MCF 10A (cell line): ENCODE results near the gene WDR45B. TPM values are rescaled to one million over a fixed set of nuclear protein-coding genes. Genes with fewer than 3 reads are reported as not detected.

ENCODE experiments used
- BruUV-seq: library from RNA; stranded (reverse); fragments of 400-500 nt; replicated peaks from 2 replicates; lab custom pipeline; 2021; lab: Mats Ljungman, UMichigan
- CTCF ChIA-PET: fragments of 300-600 bp; sonication (Branson Sonifier 250); formaldehyde crosslinking; extraction: SDS; loops from one replicate; lab custom pipeline; 2021; ENCODE audit warnings: antibody characterized with exemption, inconsistent platforms; lab: Yijun Ruan, JAX
- POLR2A ChIA-PET: fragments of 300-600, 350-650 bp; sonication (Branson Sonifier 250); formaldehyde crosslinking; extraction: SDS; loops from one replicate; lab custom pipeline; 2020; ENCODE audit warnings: antibody characterized with exemption, inconsistent platforms; lab: Yijun Ruan, JAX
- DNase-seq: peaks from one replicate; pipeline ENCODE4 v3.0.0-alpha.2; 2018; ENCODE audit not compliant: unreplicated experiment
- H3K27ac Mint-ChIP-seq: one replicate; pipeline ENCODE4 v1.8.0; 2022; ENCODE audit warnings: mild to moderate bottlenecking, low read depth, mixed read lengths; ENCODE audit not compliant: unreplicated experiment
- H3K27me3 Mint-ChIP-seq: one replicate; pipeline ENCODE4 v1.8.0; 2022; ENCODE audit warnings: mixed read lengths; ENCODE audit not compliant: insufficient read depth, unreplicated experiment
- H3K36me3 Mint-ChIP-seq: one replicate; pipeline ENCODE4 v1.8.0; 2022; ENCODE audit warnings: mild to moderate bottlenecking, moderate library complexity, mixed read lengths; ENCODE audit not compliant: insufficient read depth, unreplicated experiment
- H3K4me1 Mint-ChIP-seq: one replicate; pipeline ENCODE4 v1.8.0; 2022; ENCODE audit warnings: mixed read lengths; ENCODE audit not compliant: insufficient read depth, unreplicated experiment
- H3K4me3 Mint-ChIP-seq: one replicate; pipeline ENCODE4 v1.8.0; 2022; ENCODE audit warnings: mild to moderate bottlenecking, moderate library complexity, mixed read lengths; ENCODE audit not compliant: unreplicated experiment
- H3K9me3 Mint-ChIP-seq: one replicate; pipeline ENCODE4 v1.8.0; 2022; ENCODE audit warnings: mixed read lengths; ENCODE audit not compliant: unreplicated experiment
- intact Hi-C: fragments of 100-400 bp; cut with micrococcal nuclease; formaldehyde crosslinking; loops from 2 replicates; pipeline ENCODE4 v1.14.1; 2022
- total RNA-seq: library from RNA; stranded (reverse); gene quantifications from 2 replicates; pipeline ENCODE4 v1.2.3, GENCODE V29; 2022
- TF ChIP-seq, protein P1 (sequence below): fragments of 200-600 bp; IDR thresholded peaks from one replicate; pipeline ENCODE4 v1.8.0; 2022; ENCODE audit warnings: antibody characterized with exemption, mild to moderate bottlenecking; ENCODE audit not compliant: unreplicated experiment

Gene WDR45B
- total RNA-seq, 1 experiment from 2014 or later: 88.3 TPM

- no peak for DNase-seq
- H3K4me3 Mint-ChIP-seq: no peak overlapping the region
- H3K36me3 Mint-ChIP-seq: peaks cover 91% of the 10 kb centered on the region
- H3K4me1 Mint-ChIP-seq: no peaks in the 10 kb centered on the region
- intact Hi-C loops: no loop called here
- BruUV-seq: no TSS peak
- H3K9me3 Mint-ChIP-seq: no peaks in the 10 kb centered on the region
- ChIA-PET CTCF (interaction anchor here (0.5 to 0.6 kb wide), 2 partner anchors 224 to 392 kb away, joined by 3 read pairs; no protein-coding TSS in a partner anchor), POLR2A (interaction anchor here (0.6 kb wide), 1 partner anchor 13 kb away, joined by 3 read pairs; no protein-coding TSS in a partner anchor)
- TF ChIP-seq, protein P1, sequence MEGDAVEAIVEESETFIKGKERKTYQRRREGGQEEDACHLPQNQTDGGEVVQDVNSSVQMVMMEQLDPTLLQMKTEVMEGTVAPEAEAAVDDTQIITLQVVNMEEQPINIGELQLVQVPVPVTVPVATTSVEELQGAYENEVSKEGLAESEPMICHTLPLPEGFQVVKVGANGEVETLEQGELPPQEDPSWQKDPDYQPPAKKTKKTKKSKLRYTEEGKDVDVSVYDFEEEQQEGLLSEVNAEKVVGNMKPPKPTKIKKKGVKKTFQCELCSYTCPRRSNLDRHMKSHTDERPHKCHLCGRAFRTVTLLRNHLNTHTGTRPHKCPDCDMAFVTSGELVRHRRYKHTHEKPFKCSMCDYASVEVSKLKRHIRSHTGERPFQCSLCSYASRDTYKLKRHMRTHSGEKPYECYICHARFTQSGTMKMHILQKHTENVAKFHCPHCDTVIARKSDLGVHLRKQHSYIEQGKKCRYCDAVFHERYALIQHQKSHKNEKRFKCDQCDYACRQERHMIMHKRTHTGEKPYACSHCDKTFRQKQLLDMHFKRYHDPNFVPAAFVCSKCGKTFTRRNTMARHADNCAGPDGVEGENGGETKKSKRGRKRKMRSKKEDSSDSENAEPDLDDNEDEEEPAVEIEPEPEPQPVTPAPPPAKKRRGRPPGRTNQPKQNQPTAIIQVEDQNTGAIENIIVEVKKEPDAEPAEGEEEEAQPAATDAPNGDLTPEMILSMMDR: no peak
- no peaks in the 10 kb centered on the region for H3K27me3 Mint-ChIP-seq
- no peak overlapping the region for H3K27ac Mint-ChIP-seq
These were observed 74.2 kb downstream of the WDR45B start for GRCh38 chr17:82574041-82574440.

DNA sequence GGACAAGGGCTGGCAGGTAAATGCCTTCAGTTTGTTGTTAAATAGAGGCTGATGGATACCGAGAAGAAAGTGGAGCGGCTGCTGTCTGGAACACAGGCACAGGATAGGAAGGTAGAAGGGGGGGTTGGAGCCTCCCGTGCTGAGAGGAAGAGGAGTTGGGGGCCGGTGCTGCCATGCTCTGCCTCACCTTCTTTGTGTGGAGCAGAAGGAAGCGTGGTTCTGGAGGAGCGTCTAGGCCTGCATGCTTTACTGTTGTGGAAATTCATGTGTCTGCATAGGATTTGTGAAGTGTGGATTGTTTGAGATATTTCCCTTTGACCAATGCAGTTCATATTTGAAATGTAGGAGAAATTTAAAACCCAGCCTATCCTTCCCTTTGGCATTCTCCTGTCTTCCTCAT is 76.4 kb downstream of the WDR45B start:
- H3K27ac Mint-ChIP-seq: no peak overlapping the region
- CTCF ChIA-PET: interaction anchor here (0.6 kb wide), 1 partner anchor 25 kb away, joined by 3 read pairs; no protein-coding TSS in a partner anchor
- no peaks in the 10 kb centered on the region for H3K4me1 Mint-ChIP-seq
- peaks cover 87% of the 10 kb centered on the region for H3K36me3 Mint-ChIP-seq
- no peaks in the 10 kb centered on the region for H3K27me3 Mint-ChIP-seq
- H3K4me3 Mint-ChIP-seq: no peak overlapping the region
- TF ChIP-seq, protein P1: no peak
- H3K9me3 Mint-ChIP-seq: no peaks in the 10 kb centered on the region
- BruUV-seq: no TSS peak
- intact Hi-C loops: no loop called here
- POLR2A ChIA-PET: no interaction called here
- DNase-seq: no peak

DNA sequence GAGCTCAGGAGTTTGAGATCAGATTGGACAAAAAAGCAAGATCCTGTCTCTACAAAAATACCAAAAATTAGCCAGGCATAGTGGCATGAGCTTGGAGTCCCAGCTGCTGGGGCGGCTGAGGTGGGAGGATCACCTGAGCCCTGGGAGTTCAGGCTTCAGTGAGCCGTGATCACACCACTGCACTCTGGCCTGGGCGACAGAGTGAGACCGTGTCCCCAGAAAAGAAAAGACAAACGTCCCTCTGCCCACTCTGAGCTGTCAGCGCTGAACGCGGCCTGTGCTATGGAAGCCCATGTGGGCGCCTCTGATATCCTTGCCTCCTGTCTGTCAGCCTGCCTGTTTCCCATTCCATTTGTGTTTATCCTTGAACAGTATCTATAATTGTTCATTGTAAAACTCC is 78.0 kb downstream of the WDR45B start:
- intact Hi-C loops: no loop called here
- Mint-ChIP-seq H3K27ac (no peak overlapping the region), H3K4me3 (no peak overlapping the region), H3K9me3 (no peaks in the 10 kb centered on the region), H3K27me3 (no peaks in the 10 kb centered on the region), H3K4me1 (no peaks in the 10 kb centered on the region), H3K36me3 (peaks cover 80% of the 10 kb centered on the region)
- no TSS peak for BruUV-seq
- ChIA-PET POLR2A (interaction anchor here (0.6 to 0.7 kb wide), 2 partner anchors 35 to 51 kb away, joined by 4 to 8 read pairs; no protein-coding TSS in a partner anchor), CTCF (interaction anchor here (0.7 kb wide), 1 partner anchor 199 kb away, joined by 3 read pairs; no protein-coding TSS in a partner anchor)
- TF ChIP-seq, protein P1: no peak
- DNase-seq: no peak

DNA sequence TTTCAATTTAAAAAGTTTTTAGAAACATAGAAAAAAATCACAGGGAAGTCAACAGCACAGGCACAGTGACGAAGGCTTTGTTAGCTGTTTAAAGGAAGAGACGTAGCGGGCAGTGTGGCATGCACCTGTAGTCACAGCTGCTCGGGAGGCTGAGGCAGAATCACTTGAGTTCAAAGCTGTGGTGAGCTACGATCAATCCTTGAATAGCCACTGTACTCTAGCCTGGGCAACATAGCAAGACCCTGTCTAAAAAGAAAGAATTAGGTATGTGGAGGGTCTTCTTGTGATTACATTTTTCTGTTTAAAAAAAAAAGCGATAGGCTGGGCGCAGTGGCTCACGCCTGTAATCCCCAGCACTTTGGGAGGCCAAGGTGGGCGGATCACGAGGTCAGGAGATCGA is 78.6 kb downstream of the WDR45B start:
- Mint-ChIP-seq H3K27me3 (no peaks in the 10 kb centered on the region), H3K27ac (no peak overlapping the region), H3K4me3 (no peak overlapping the region), H3K9me3 (no peaks in the 10 kb centered on the region), H3K4me1 (no peaks in the 10 kb centered on the region), H3K36me3 (peaks cover 80% of the 10 kb centered on the region)
- no TSS peak for BruUV-seq
- DNase-seq: no peak
- TF ChIP-seq, protein P1: no peak
- ChIA-PET CTCF (interaction anchor here (0.7 kb wide), 1 partner anchor 200 kb away, joined by 3 read pairs; no protein-coding TSS in a partner anchor), POLR2A (interaction anchor here (0.6 kb wide), 1 partner anchor 16 kb away, joined by 4 read pairs; no protein-coding TSS in a partner anchor)
- intact Hi-C loops: no loop called here
